ENCODE measurements around the gene E2F3. TPM values are rescaled to one million over a fixed set of nuclear protein-coding genes. Genes with fewer than 3 reads are reported as not detected.

The E2F3 gene
- total RNA-seq, 1 experiment from 2014 or later = 13.8 TPM

DNA sequence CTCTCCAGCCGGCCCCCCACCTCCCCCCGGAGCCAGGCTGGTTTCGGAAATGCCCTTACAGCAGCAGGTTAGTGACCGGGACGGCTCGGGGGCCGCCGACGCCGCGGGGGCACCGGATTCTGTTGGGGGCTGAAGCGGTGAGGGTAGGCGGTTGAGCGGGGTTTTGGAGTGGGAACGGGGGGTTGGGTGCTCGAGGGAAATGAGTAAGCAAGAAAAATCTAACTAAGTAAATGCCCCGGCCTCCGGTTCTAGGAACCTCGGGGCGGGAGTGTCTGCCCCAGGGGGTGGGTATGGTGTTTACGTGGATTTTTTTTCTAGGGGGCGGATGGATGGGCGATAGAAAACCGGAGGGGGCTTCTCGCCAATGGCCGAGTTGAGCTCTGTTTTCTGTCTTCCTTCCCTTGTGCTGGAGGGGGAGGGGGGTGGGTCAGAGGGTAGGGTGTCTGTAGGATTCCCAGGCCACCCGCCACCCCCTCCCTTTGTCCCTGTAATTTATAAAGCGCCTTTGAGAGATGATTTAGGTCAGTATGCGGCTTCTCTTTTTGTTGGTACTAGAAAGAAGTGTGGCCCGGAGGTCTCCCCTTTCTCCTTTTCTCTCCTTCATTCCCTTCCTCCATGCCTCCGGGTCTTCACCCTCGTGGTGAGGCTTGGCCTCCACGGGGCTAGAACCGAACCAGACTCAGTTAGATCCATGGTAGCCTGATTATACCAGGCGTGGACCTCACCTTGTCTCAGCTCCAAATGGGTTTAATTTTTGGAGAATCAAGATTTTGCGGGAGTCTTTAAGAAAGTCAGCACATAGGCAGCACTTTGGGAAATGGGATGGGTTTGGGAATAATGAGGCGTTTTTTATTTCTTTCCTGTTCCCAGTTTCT lies 2.3 kb downstream of the E2F3 start:
- DNase-seq = peak; percentile 72

DNA sequence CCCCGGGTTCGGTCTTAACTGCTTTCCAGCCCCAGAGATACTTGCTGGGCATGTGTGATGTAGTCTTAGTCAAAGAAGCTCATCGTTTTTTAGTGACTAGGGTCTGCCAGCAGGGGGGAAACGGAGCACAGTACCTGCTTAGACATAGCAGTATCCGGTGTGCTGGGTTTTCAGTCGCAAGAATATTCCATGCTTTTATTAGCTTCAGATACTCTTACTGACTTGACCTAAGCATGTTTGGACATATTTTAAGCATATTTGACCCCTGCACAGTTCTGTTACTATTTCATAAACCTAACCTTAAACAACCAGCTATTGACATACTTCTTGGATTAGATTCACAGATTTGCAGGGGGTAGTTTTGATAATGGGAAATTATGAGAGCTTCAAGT lies 3.0 kb downstream of the E2F3 start:
- no peak overlapping the region for H2AFZ ChIP-seq (ENCODE audit: low read length)
- peak overlapping the region; percentile 90 for H3K27ac ChIP-seq (ENCODE audit: low read length)
- H3K9me3 ChIP-seq (ENCODE audit: low read length) = no peaks in the 10 kb centered on the region
- no peaks in the 10 kb centered on the region for H3K27me3 ChIP-seq (ENCODE audit: low read length)
- peaks cover 75% of the 10 kb centered on the region for H3K79me2 ChIP-seq (ENCODE audit: low read length)
- no peaks in the 10 kb centered on the region for H3K9me2 ChIP-seq (replicated peaks; ENCODE audit: insufficient read depth, low read length)
- peak; percentile 90 for DNase-seq
- H3K36me3 ChIP-seq (ENCODE audit: insufficient read depth, low read length) = peaks cover 27% of the 10 kb centered on the region
- H4K20me1 ChIP-seq (ENCODE audit: insufficient read depth, low read depth, low read length) = peaks cover 28% of the 10 kb centered on the region
- peak overlapping the region; percentile 99 for H3K9ac ChIP-seq (ENCODE audit: low read length)
- peak overlapping the region; percentile 83 for H3K4me3 ChIP-seq (ENCODE audit: low read length)
- H3K4me1 ChIP-seq (ENCODE audit: low read length) = peaks cover 34% of the 10 kb centered on the region
- H3K4me2 ChIP-seq (ENCODE audit: low read depth, low read length, poor library complexity, severe bottlenecking) = peak overlapping the region; percentile 91

More for the DNA sequence above, 2.3 kb downstream of the E2F3 start:
- Histone ChIP-seq H3K79me2 (ENCODE audit: low read length) (peaks cover 69% of the 10 kb centered on the region), H3K4me1 (ENCODE audit: low read length) (peaks cover 34% of the 10 kb centered on the region), H3K27me3 (ENCODE audit: low read length) (no peaks in the 10 kb centered on the region), H3K36me3 (ENCODE audit: insufficient read depth, low read length) (peaks cover 27% of the 10 kb centered on the region), H2AFZ (ENCODE audit: low read length) (no peak overlapping the region), H4K20me1 (ENCODE audit: insufficient read depth, low read depth, low read length) (peaks cover 23% of the 10 kb centered on the region), H3K9ac (ENCODE audit: low read length) (peak overlapping the region; percentile 99), H3K4me3 (ENCODE audit: low read length) (peak overlapping the region; percentile 83), H3K9me3 (ENCODE audit: low read length) (no peaks in the 10 kb centered on the region), H3K9me2 (replicated peaks; ENCODE audit: insufficient read depth, low read length) (no peaks in the 10 kb centered on the region), H3K4me2 (ENCODE audit: low read depth, low read length, poor library complexity, severe bottlenecking) (peak overlapping the region; percentile 91), H3K27ac (ENCODE audit: low read length) (peak overlapping the region; percentile 90)

DNA sequence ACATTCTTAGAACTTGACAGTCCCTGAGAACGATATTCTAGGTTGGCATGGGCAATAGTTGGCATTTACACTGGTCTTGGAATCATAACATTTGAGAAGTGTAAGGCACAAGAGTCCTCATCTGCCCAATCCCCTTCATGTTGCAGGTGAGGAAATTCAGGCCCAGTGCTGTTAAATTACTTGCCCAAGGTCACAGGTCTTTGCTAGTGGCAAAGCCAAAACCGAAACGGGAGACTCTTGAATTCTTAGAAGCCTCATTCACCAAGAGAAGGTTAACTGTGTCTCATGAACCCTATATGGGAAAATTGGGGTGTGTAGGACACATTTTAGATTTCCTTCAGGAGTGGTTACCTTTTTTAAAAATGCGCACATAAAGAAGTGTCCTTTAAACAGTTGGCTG lies 7.2 kb downstream of the E2F3 start:
- no peak for DNase-seq
- Histone ChIP-seq H3K79me2 (ENCODE audit: low read length) (peaks cover 100% of the 10 kb centered on the region), H2AFZ (ENCODE audit: low read length) (no peak overlapping the region), H3K9me2 (replicated peaks; ENCODE audit: insufficient read depth, low read length) (no peaks in the 10 kb centered on the region), H3K27ac (ENCODE audit: low read length) (no peak overlapping the region), H3K4me2 (ENCODE audit: low read depth, low read length, poor library complexity, severe bottlenecking) (no peak overlapping the region), H3K4me3 (ENCODE audit: low read length) (no peak overlapping the region), H3K4me1 (ENCODE audit: low read length) (peaks cover 26% of the 10 kb centered on the region), H3K9ac (ENCODE audit: low read length) (no peak overlapping the region), H3K9me3 (ENCODE audit: low read length) (no peaks in the 10 kb centered on the region), H3K36me3 (ENCODE audit: insufficient read depth, low read length) (peaks cover 27% of the 10 kb centered on the region), H3K27me3 (ENCODE audit: low read length) (no peaks in the 10 kb centered on the region), H4K20me1 (ENCODE audit: insufficient read depth, low read depth, low read length) (peaks cover 58% of the 10 kb centered on the region)

DNA sequence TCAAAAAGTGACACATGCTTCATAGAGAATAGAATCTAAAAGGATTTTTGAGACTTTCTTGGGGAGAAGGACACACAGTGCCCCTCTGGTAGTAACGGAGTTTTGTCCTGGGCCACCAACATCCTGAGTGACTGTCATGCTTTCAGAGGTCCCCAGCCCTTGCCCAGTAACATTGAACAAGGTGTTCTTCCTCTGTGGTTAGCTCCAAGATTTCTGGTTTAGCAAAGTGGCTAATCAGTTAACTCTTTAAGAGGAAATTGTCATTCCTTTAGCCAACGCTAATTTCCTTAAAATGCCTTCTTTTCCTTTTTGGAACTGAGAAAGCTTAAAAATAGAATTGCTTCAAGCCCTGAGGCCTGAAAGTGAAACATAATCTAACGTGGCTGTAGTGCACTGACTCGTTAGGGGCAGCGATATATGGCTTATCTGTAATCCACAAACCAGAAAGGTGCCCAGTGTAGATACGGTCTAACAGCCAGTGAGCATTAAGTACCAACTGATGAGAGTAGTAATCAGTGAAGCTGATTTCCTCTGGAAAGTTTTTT lies 7.8 kb downstream of the E2F3 start:
- H3K9me3 ChIP-seq (ENCODE audit: low read length) = no peaks in the 10 kb centered on the region
- no peak for DNase-seq
- no peak overlapping the region for H3K27ac ChIP-seq (ENCODE audit: low read length)
- no peak overlapping the region for H3K9ac ChIP-seq (ENCODE audit: low read length)
- H3K36me3 ChIP-seq (ENCODE audit: insufficient read depth, low read length) = peaks cover 30% of the 10 kb centered on the region
- peaks cover 100% of the 10 kb centered on the region for H3K79me2 ChIP-seq (ENCODE audit: low read length)
- no peaks in the 10 kb centered on the region for H3K9me2 ChIP-seq (replicated peaks; ENCODE audit: insufficient read depth, low read length)
- H2AFZ ChIP-seq (ENCODE audit: low read length) = no peak overlapping the region
- H4K20me1 ChIP-seq (ENCODE audit: insufficient read depth, low read depth, low read length) = peaks cover 62% of the 10 kb centered on the region
- H3K4me3 ChIP-seq (ENCODE audit: low read length) = no peak overlapping the region
- no peaks in the 10 kb centered on the region for H3K27me3 ChIP-seq (ENCODE audit: low read length)
- no peak overlapping the region for H3K4me2 ChIP-seq (ENCODE audit: low read depth, low read length, poor library complexity, severe bottlenecking)
- peaks cover 26% of the 10 kb centered on the region for H3K4me1 ChIP-seq (ENCODE audit: low read length)

DNA sequence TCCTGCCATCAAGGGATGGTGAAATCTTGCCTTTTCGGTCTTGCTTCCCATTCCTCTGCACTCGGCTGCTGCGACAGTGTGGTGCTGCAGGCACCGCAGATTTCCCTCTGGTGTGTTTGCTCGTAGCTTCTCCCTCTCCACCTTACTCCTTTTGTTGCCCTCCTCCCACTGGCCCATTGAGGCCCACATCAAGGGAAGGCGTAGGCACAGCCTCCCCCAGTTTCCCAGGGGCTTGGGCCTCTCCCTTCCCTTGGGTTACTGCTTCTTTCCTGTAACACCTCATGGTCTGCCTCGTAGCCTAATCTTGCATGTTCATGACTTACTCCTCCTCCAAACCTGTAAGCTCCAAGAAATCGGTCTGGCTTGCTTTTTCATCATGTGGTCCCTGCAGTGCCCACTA lies 9.9 kb downstream of the E2F3 start:
- H4K20me1 ChIP-seq (ENCODE audit: insufficient read depth, low read depth, low read length) = peaks cover 70% of the 10 kb centered on the region

DNA sequence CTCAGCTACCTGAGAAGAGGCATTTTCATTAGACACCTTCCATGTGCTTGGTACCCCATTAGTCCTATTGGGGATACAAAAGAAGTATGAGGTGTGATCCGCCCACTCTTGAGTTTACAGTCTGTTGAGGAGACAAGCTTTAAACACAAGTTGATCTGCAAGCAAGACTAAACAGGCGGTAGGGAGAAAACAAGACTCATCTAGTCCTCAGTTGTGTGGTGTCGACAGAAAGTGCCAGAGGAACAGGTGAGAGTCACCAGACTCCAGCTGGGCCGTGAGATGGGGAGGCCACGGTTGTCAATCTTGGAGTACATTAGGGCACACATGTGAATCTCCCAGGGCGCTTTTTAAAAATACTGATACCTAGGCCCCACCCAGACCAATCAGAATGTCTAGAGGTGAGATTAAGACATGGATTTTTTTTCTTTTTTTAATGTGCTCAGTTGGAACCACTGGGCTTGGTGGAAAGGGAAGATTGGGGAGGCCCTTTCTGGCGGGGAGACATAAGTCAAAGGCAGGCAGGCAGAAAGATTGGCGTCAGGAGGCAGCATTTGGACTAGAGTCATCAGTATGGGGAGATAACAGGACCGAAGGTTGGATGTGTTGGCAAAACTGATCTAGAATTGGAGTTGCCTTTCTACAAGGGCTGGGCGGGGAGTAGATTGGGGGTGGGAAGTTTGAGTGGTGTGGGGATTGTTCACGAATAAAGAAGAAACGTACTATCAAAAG lies 10.4 kb downstream of the E2F3 start:
- Histone ChIP-seq H2AFZ (ENCODE audit: low read length) (no peak overlapping the region), H3K9me2 (replicated peaks; ENCODE audit: insufficient read depth, low read length) (no peaks in the 10 kb centered on the region), H3K79me2 (ENCODE audit: low read length) (peaks cover 100% of the 10 kb centered on the region), H3K9me3 (ENCODE audit: low read length) (no peaks in the 10 kb centered on the region), H3K4me2 (ENCODE audit: low read depth, low read length, poor library complexity, severe bottlenecking) (no peak overlapping the region), H4K20me1 (ENCODE audit: insufficient read depth, low read depth, low read length) (peaks cover 76% of the 10 kb centered on the region), H3K4me3 (ENCODE audit: low read length) (no peak overlapping the region), H3K36me3 (ENCODE audit: insufficient read depth, low read length) (peaks cover 19% of the 10 kb centered on the region; the same call in 1 of the 2 replicates), H3K27ac (ENCODE audit: low read length) (no peak overlapping the region), H3K9ac (ENCODE audit: low read length) (no peak overlapping the region), H3K4me1 (ENCODE audit: low read length) (0 out of 2 replicates have a peak, but pooled peaks cover 7% of the 10 kb centered on the region), H3K27me3 (ENCODE audit: low read length) (no peaks in the 10 kb centered on the region)
- DNase-seq = no peak

More for the DNA sequence above, 9.9 kb downstream of the E2F3 start:
- no peaks in the 10 kb centered on the region for H3K27me3 ChIP-seq (ENCODE audit: low read length)
- no peak overlapping the region for H3K9ac ChIP-seq (ENCODE audit: low read length)
- no peak overlapping the region for H3K4me2 ChIP-seq (ENCODE audit: low read depth, low read length, poor library complexity, severe bottlenecking)
- H3K4me1 ChIP-seq (ENCODE audit: low read length) = peaks cover 11% of the 10 kb centered on the region; the same call in 1 of the 2 replicates
- H3K36me3 ChIP-seq (ENCODE audit: insufficient read depth, low read length) = peaks cover 24% of the 10 kb centered on the region
- DNase-seq = no peak
- H2AFZ ChIP-seq (ENCODE audit: low read length) = no peak overlapping the region
- no peaks in the 10 kb centered on the region for H3K9me2 ChIP-seq (replicated peaks; ENCODE audit: insufficient read depth, low read length)
- H3K9me3 ChIP-seq (ENCODE audit: low read length) = no peaks in the 10 kb centered on the region
- peaks cover 100% of the 10 kb centered on the region for H3K79me2 ChIP-seq (ENCODE audit: low read length)
- no peak overlapping the region for H3K27ac ChIP-seq (ENCODE audit: low read length)
- no peak overlapping the region for H3K4me3 ChIP-seq (ENCODE audit: low read length)

DNA sequence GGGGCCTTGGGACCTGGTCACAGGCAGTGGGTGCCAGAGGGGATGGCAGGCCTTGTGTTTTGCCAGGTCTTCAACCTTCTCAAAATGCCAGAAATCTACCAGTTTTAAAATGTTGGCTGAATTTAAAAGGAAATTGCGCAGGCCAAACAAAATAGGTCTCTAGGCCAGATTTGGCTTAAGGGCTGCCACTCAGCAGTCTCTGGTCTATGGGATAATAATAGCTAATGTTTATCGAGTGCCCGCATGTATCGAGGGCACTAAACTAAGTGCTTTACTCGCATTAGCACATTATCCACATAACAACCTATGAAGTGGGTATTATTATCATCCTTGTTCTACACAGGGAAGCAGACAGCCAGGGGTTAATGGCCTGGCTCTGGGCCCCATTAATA lies 11.0 kb downstream of the E2F3 start:
- Histone ChIP-seq H4K20me1 (ENCODE audit: insufficient read depth, low read depth, low read length) (peaks cover 74% of the 10 kb centered on the region), H3K9me2 (replicated peaks; ENCODE audit: insufficient read depth, low read length) (no peaks in the 10 kb centered on the region), H3K27ac (ENCODE audit: low read length) (no peak overlapping the region), H3K9me3 (ENCODE audit: low read length) (no peaks in the 10 kb centered on the region), H2AFZ (ENCODE audit: low read length) (no peak overlapping the region), H3K4me1 (ENCODE audit: low read length) (0 out of 2 replicates have a peak, but pooled peaks cover 1% of the 10 kb centered on the region), H3K4me3 (ENCODE audit: low read length) (no peak overlapping the region), H3K4me2 (ENCODE audit: low read depth, low read length, poor library complexity, severe bottlenecking) (no peak overlapping the region), H3K36me3 (ENCODE audit: insufficient read depth, low read length) (peaks cover 16% of the 10 kb centered on the region; the same call in 1 of the 2 replicates), H3K27me3 (ENCODE audit: low read length) (no peaks in the 10 kb centered on the region), H3K79me2 (ENCODE audit: low read length) (peaks cover 99% of the 10 kb centered on the region), H3K9ac (ENCODE audit: low read length) (no peak overlapping the region)
- DNase-seq = no peak

DNA sequence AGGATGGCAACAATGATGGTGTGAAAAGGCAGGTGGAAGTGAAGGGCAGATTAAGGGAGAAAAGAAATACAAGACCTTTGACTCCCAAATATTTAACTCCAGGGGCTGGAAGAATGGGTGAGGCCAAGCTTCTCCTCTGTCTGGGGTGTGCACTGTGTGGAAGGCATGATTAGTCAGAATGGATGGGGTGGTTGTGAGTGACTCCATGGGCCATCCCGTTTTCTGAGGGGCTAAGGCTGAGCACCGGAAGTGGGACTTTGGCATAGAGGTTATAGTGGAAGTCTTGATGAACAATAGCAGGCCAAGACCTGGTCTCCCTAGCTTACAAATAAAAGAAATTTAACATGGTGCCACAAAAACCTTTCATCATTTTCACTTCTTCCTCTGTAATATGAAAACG lies 12.1 kb downstream of the E2F3 start:
- H3K4me3 ChIP-seq (ENCODE audit: low read length) = no peak overlapping the region
- H3K4me2 ChIP-seq (ENCODE audit: low read depth, low read length, poor library complexity, severe bottlenecking) = no peak overlapping the region
- peaks cover 12% of the 10 kb centered on the region; the same call in 1 of the 2 replicates for H3K36me3 ChIP-seq (ENCODE audit: insufficient read depth, low read length)
- no peaks in the 10 kb centered on the region for H3K9me3 ChIP-seq (ENCODE audit: low read length)
- H3K9me2 ChIP-seq (replicated peaks; ENCODE audit: insufficient read depth, low read length) = no peaks in the 10 kb centered on the region
- H3K27me3 ChIP-seq (ENCODE audit: low read length) = no peaks in the 10 kb centered on the region
- H3K4me1 ChIP-seq (ENCODE audit: low read length) = no peaks in the 10 kb centered on the region
- H3K9ac ChIP-seq (ENCODE audit: low read length) = no peak overlapping the region
- no peak for DNase-seq
- H3K79me2 ChIP-seq (ENCODE audit: low read length) = peaks cover 99% of the 10 kb centered on the region
- peaks cover 71% of the 10 kb centered on the region for H4K20me1 ChIP-seq (ENCODE audit: insufficient read depth, low read depth, low read length)
- no peak overlapping the region for H3K27ac ChIP-seq (ENCODE audit: low read length)
- no peak overlapping the region for H2AFZ ChIP-seq (ENCODE audit: low read length)

All from Karpas-422 (cell line).